GM21737 (cell line): ENCODE measurements around the gene IFIT1B.
"Not testable (repeated sequence)": the region's sequence is repeated elsewhere in the genome, so short reads cannot be mapped to it uniquely, and the experiment has no call there.

Experiments
- ATAC-seq: cut with Tn5 transposase; IDR thresholded peaks from one replicate; pipeline ENCODE4 v1.9.1; 2021; ENCODE audit warnings: mild to moderate bottlenecking, moderate library complexity; ENCODE audit not compliant: unreplicated experiment

Gene IFIT1B

GRCh38 chr10:89379103-89379502 lies 1.2 kb downstream of the IFIT1B start:
- no peak for ATAC-seq

- no peak for ATAC-seq
Observed at GRCh38 chr10:89382757-89383156, 4.9 kb downstream of the IFIT1B start.

GRCh38 chr10:89384474-89385340 lies 6.9 kb downstream of the IFIT1B start:
- no peak for ATAC-seq

- ATAC-seq = no peak
Observed at GRCh38 chr10:89388806-89389205, 10.9 kb downstream of the IFIT1B start.

GRCh38 chr10:89389254-89389653 lies 11.4 kb downstream of the IFIT1B start:
- no peak for ATAC-seq

- ATAC-seq = no peak
Observed at GRCh38 chr10:89390476-89391225, 12.8 kb downstream of the IFIT1B start.

GRCh38 chr10:89391226-89391576 lies 13.3 kb downstream of the IFIT1B start:
- not testable (repeated sequence) for ATAC-seq

- ATAC-seq = peak; percentile 72
Observed at GRCh38 chr10:89391907-89392756, 14.3 kb downstream of the IFIT1B start, which contains the start of gene IFIT1. TSS of gene IFIT1 (plus strand) at chr10:89392623. CDS start at chr10:89392713, 90 bp downstream.

GRCh38 chr10:89392974-89393373 lies 15.1 kb downstream of the IFIT1B start:
- ATAC-seq = no peak

GRCh38 chr10:89393898-89394297 lies 16.0 kb downstream of the IFIT1B start:
- ATAC-seq = no peak

GRCh38 chr10:89395141-89395540 lies 17.3 kb downstream of the IFIT1B start:
- ATAC-seq = no peak

GRCh38 chr10:89398003-89398749 lies 20.3 kb downstream of the IFIT1B start:
- no peak for ATAC-seq

- no peak for ATAC-seq
Observed at GRCh38 chr10:89399956-89400355, 22.1 kb downstream of the IFIT1B start.

GRCh38 chr10:89403043-89403442 lies 25.2 kb downstream of the IFIT1B start:
- no peak for ATAC-seq

- no peak for ATAC-seq
Observed at GRCh38 chr10:89404104-89405047, 26.5 kb downstream of the IFIT1B start.

GRCh38 chr10:89406178-89406577 lies 28.3 kb downstream of the IFIT1B start:
- not testable (repeated sequence) for ATAC-seq

- not testable (repeated sequence) for ATAC-seq
Observed at GRCh38 chr10:89407792-89408191, 29.9 kb downstream of the IFIT1B start.

- ATAC-seq = not testable (repeated sequence)
Observed at GRCh38 chr10:89409282-89409681, 31.4 kb downstream of the IFIT1B start.

- not testable (repeated sequence) for ATAC-seq
Observed at GRCh38 chr10:89410551-89410950, 32.7 kb downstream of the IFIT1B start.
